Mesendoderm (in vitro differentiated cells): Measurements from ENCODE around the gene ENTHD1.

ENCODE experiments used
- DNase-seq: peaks from one replicate; pipeline ENCODE4 v3.0.0; 2013
- H2AK5ac ChIP-seq: 2 replicates; pipeline ENCODE4 v1.6.1; 2013; ENCODE audit warnings: low read length, inconsistent platforms
- H2BK120ac ChIP-seq: 2 replicates; pipeline ENCODE4 v1.6.1; 2013; ENCODE audit warnings: low read depth, mild to moderate bottlenecking, low read length, moderate library complexity, mixed read lengths
- H2BK15ac ChIP-seq: replicated peaks from 2 replicates; pipeline ENCODE4 v1.6.1; 2013; ENCODE audit warnings: low read depth, mild to moderate bottlenecking, moderate library complexity
- H2BK5ac ChIP-seq: 2 replicates; pipeline ENCODE4 v1.6.1; 2013; ENCODE audit warnings: low read length, inconsistent platforms
- H3K18ac ChIP-seq: 2 replicates; pipeline ENCODE4 v1.6.1; 2013; ENCODE audit warnings: mild to moderate bottlenecking, low read length, mixed read lengths
- H3K23ac ChIP-seq: one replicate; pipeline ENCODE4 v1.6.1; 2013; ENCODE audit warnings: low read length
- H3K27ac ChIP-seq: 2 replicates; pipeline ENCODE4 v1.5.1; 2013; ENCODE audit warnings: low read depth, mild to moderate bottlenecking, inconsistent platforms, low read length, moderate library complexity
- H3K27me3 ChIP-seq: 2 replicates; pipeline ENCODE4 v1.6.1; 2013; ENCODE audit warnings: low read length, control low read depth, mild to moderate bottlenecking, inconsistent platforms; ENCODE audit not compliant: insufficient read depth, poor library complexity
- H3K36me3 ChIP-seq: 2 replicates; pipeline ENCODE4 v1.6.1; 2013; ENCODE audit warnings: low read length, inconsistent platforms; ENCODE audit not compliant: control insufficient read depth, insufficient read depth
- H3K4ac ChIP-seq: one replicate; pipeline ENCODE4 v1.6.1; 2013; ENCODE audit warnings: low read depth, mild to moderate bottlenecking, low read length, moderate library complexity
- H3K4me1 ChIP-seq: 2 replicates; pipeline ENCODE4 v1.6.1; 2013; ENCODE audit warnings: low read depth, low read length, inconsistent platforms; ENCODE audit not compliant: control insufficient read depth
- H3K4me2 ChIP-seq: 2 replicates; pipeline ENCODE4 v1.6.1; 2013; ENCODE audit warnings: low read length
- H3K4me3 ChIP-seq: 2 replicates; pipeline ENCODE4 v1.5.1; 2013; ENCODE audit warnings: mild to moderate bottlenecking, low read length
- H3K56ac ChIP-seq: one replicate; pipeline ENCODE4 v1.6.1; 2013; ENCODE audit warnings: low read length
- H3K79me1 ChIP-seq: 2 replicates; pipeline ENCODE4 v1.6.1; 2013; ENCODE audit warnings: low read length, inconsistent platforms
- H3K79me2 ChIP-seq: 2 replicates; pipeline ENCODE4 v1.6.1; 2013; ENCODE audit warnings: mild to moderate bottlenecking, low read length; ENCODE audit not compliant: control insufficient read depth, insufficient read depth
- H3K9ac ChIP-seq: 2 replicates; pipeline ENCODE4 v1.6.1; 2013; ENCODE audit warnings: low read length, inconsistent platforms
- H4K5ac ChIP-seq: one replicate; pipeline ENCODE4 v1.6.1; 2013; ENCODE audit warnings: low read length
- H4K8ac ChIP-seq: one replicate; pipeline ENCODE4 v1.6.1; 2013; ENCODE audit warnings: low read depth, mild to moderate bottlenecking, control low read depth, low read length, moderate library complexity
- WGBS: extraction: QIAGEN DNeasy Blood & Tissue Kit; methylation state at CpG from one replicate; pipeline ENCODE4 v1.1.7; 2013; ENCODE audit warnings: low lambda C conversion rate, missing lambda C conversion rate; ENCODE audit not compliant: insufficient coverage; ENCODE audit errors: extremely low coverage; 5-methylcytosine and 5-hydroxymethylcytosine counted together

ENTHD1 gene

DNA sequence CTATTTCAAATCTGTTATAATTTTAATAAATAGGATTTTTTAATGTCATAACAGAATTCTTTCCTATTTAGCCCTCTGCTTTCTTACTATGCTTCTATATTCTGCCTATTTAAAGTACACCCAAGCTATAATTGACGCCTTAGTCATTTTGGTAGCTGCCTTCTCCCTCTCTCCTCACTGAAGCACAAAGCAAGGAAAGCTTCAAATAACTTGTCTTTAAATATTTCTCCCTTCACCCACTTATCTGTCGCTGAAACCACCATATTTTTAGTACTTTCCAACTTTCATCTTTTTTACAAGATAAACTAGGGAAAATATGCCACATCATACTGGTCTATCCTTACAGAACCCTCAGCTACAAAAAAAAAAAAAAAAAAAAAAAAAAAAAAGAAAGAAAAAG lies 127.9 kb downstream of the ENTHD1 start:
- Histone ChIP-seq H3K4me1 (no peaks in the 10 kb centered on the region), H4K5ac (no peak overlapping the region), H3K4ac (no peak overlapping the region), H2BK5ac (no peak overlapping the region), H3K4me3 (no peak overlapping the region), H3K27ac (no peak overlapping the region), H2BK15ac (no peak overlapping the region), H2BK120ac (no peak overlapping the region), H3K79me1 (no peaks in the 10 kb centered on the region), H3K36me3 (no peaks in the 10 kb centered on the region), H3K79me2 (no peaks in the 10 kb centered on the region), H3K18ac (no peak overlapping the region), H3K4me2 (no peak overlapping the region), H3K56ac (no peak overlapping the region), H2AK5ac (no peak overlapping the region), H3K23ac (no peak overlapping the region), H3K27me3 (no peaks in the 10 kb centered on the region), H4K8ac (no peak overlapping the region), H3K9ac (no peak overlapping the region)
- WGBS, result no CpG with 5 or more reads among the region's 2 CpGs
- DNase-seq, result no peak

DNA sequence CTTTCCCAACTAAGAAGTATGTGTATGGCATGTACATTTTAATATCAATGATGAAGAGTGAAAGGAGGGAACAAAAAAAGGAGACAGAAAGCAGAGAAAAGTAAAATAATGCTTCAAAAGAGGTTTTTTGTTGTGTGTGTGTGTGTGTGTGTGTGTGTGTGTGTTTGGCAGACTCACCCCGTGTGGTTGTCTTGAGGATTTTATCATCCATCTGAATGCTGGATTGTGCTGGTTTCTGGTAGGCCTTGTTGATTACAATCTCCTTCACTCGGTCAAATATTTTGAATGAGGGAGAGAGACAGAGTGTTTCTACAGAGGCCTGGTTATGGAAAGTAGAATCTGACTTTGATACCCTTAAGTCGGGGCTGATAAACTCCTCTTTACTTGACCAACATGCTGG lies 128.5 kb downstream of the ENTHD1 start:
- Histone ChIP-seq H3K4me2 (no peak overlapping the region), H3K4ac (no peak overlapping the region), H3K18ac (no peak overlapping the region), H3K79me1 (no peaks in the 10 kb centered on the region), H3K79me2 (no peaks in the 10 kb centered on the region), H2BK5ac (no peak overlapping the region), H3K27me3 (no peaks in the 10 kb centered on the region), H4K5ac (no peak overlapping the region), H3K9ac (no peak overlapping the region), H2BK120ac (no peak overlapping the region), H3K23ac (no peak overlapping the region), H3K36me3 (no peaks in the 10 kb centered on the region), H2BK15ac (no peak overlapping the region), H3K27ac (no peak overlapping the region), H3K4me3 (no peak overlapping the region), H3K56ac (no peak overlapping the region), H4K8ac (no peak overlapping the region), H3K4me1 (no peaks in the 10 kb centered on the region), H2AK5ac (no peak overlapping the region)
- DNase-seq, result peak; percentile 8
- no CpG with 5 or more reads among the region's 3 CpGs for WGBS

DNA sequence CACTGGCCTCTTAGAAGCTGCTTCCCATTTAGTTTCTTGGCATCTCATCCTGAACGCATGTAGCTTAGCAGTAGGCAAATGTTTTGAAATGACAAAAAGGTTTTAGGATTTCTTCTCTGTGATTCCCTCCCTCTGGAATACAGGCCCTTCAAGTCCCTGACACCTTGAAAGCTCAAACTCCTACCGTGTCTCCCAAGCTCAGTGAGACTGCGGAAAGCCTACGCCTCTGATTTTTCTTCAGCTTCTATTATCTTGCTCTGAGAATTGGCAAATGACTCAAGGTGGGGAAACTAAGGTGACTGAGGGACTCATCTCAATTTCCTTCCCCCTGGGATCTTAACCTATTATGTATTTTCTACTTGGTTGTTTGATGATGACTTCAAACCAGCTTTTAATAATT lies 130.3 kb downstream of the ENTHD1 start:
- H2BK15ac ChIP-seq, result no peak overlapping the region
- no peak overlapping the region for H2BK120ac ChIP-seq
- H3K79me2 ChIP-seq, result no peaks in the 10 kb centered on the region
- no peak overlapping the region for H3K4ac ChIP-seq
- no peak overlapping the region for H3K23ac ChIP-seq
- no peak overlapping the region for H2BK5ac ChIP-seq
- no peak overlapping the region for H2AK5ac ChIP-seq
- H3K9ac ChIP-seq, result no peak overlapping the region
- H3K27me3 ChIP-seq, result no peaks in the 10 kb centered on the region
- no peak for DNase-seq
- no peaks in the 10 kb centered on the region for H3K79me1 ChIP-seq
- H3K4me1 ChIP-seq, result no peaks in the 10 kb centered on the region
- WGBS, result no CpG with 5 or more reads among the region's 4 CpGs
- no peak overlapping the region for H3K56ac ChIP-seq
- H3K4me2 ChIP-seq, result no peak overlapping the region
- no peak overlapping the region for H3K18ac ChIP-seq
- no peak overlapping the region for H4K8ac ChIP-seq
- H4K5ac ChIP-seq, result no peak overlapping the region
- H3K27ac ChIP-seq, result no peak overlapping the region
- H3K4me3 ChIP-seq, result no peak overlapping the region
- H3K36me3 ChIP-seq, result no peaks in the 10 kb centered on the region

- no peak overlapping the region for H3K4ac ChIP-seq
- no CpG with 5 or more reads among the region's 2 CpGs for WGBS
- no peak overlapping the region for H2BK120ac ChIP-seq
- H3K56ac ChIP-seq, result no peak overlapping the region
- H3K9ac ChIP-seq, result no peak overlapping the region
- H3K36me3 ChIP-seq, result no peaks in the 10 kb centered on the region
- H3K23ac ChIP-seq, result no peak overlapping the region
- H4K8ac ChIP-seq, result no peak overlapping the region
- H4K5ac ChIP-seq, result no peak overlapping the region
- no peak overlapping the region for H2BK15ac ChIP-seq
- no peak for DNase-seq
- no peaks in the 10 kb centered on the region for H3K4me1 ChIP-seq
- no peak overlapping the region for H3K27ac ChIP-seq
- H3K18ac ChIP-seq, result no peak overlapping the region
- H3K27me3 ChIP-seq, result peaks cover 1% of the 10 kb centered on the region
- no peaks in the 10 kb centered on the region for H3K79me1 ChIP-seq
- H3K4me3 ChIP-seq, result no peak overlapping the region
- H2BK5ac ChIP-seq, result no peak overlapping the region
- H2AK5ac ChIP-seq, result no peak overlapping the region
- no peak overlapping the region for H3K4me2 ChIP-seq
- no peaks in the 10 kb centered on the region for H3K79me2 ChIP-seq
These were observed 142.8 kb downstream of the ENTHD1 start for GRCh38 chr22:39750759-39751158.

GRCh38 chr22:39748877-39749276 lies 144.7 kb downstream of the ENTHD1 start:
- Histone ChIP-seq H2AK5ac (no peak overlapping the region), H2BK5ac (no peak overlapping the region), H3K4me3 (no peak overlapping the region), H3K23ac (no peak overlapping the region), H2BK15ac (no peak overlapping the region), H3K4me2 (no peak overlapping the region), H3K9ac (no peak overlapping the region), H3K56ac (no peak overlapping the region), H3K4ac (no peak overlapping the region), H3K79me1 (no peaks in the 10 kb centered on the region), H4K5ac (no peak overlapping the region), H3K27ac (no peak overlapping the region), H3K4me1 (no peaks in the 10 kb centered on the region), H2BK120ac (no peak overlapping the region), H3K27me3 (peaks cover 1% of the 10 kb centered on the region), H3K79me2 (no peaks in the 10 kb centered on the region), H3K18ac (no peak overlapping the region), H4K8ac (no peak overlapping the region), H3K36me3 (no peaks in the 10 kb centered on the region)
- WGBS, result no CpG with 5 or more reads among the region's 3 CpGs
- DNase-seq, result no peak

DNA sequence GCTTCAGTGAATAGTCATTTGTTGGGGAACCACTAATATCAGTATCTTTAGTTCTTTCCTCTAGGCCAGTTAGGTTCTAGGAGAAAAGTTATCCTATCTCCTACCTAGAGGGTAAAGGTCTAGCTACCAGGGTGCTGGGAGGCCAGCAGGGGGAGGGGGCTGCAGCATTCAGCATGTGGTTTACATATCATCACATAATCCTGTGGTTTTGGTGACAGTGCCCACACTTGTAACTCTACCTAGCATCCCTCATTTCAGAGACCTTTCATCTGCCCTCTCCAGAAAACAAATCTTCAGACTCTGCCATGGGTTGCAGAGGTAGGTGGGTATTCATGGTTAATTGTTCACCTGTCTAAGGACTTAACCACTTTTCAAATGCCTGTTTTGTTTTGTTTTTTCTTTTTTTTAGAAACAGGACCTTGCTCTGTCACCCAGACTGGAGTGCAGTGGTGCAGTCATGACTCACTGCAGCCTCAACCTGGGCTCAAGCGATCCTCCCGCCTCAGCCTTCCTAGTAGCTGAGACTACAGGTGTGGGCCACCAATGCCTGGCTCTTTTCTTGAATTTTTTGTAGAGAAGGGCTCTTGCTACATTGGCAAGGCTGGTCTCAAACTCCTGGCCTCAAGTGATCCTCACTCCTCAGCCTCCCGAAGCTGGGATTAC lies 146.8 kb downstream of the ENTHD1 start:
- H3K36me3 ChIP-seq, result no peaks in the 10 kb centered on the region
- H2AK5ac ChIP-seq, result no peak overlapping the region
- no peak overlapping the region for H2BK5ac ChIP-seq
- no peak overlapping the region for H4K5ac ChIP-seq
- H2BK15ac ChIP-seq, result no peak overlapping the region
- no peak overlapping the region for H3K4me2 ChIP-seq
- no peak overlapping the region for H3K27ac ChIP-seq
- no peaks in the 10 kb centered on the region for H3K4me1 ChIP-seq
- no peaks in the 10 kb centered on the region for H3K79me1 ChIP-seq
- H3K18ac ChIP-seq, result no peak overlapping the region
- H3K9ac ChIP-seq, result no peak overlapping the region
- H3K4me3 ChIP-seq, result no peak overlapping the region
- no peak for DNase-seq
- H4K8ac ChIP-seq, result no peak overlapping the region
- H3K79me2 ChIP-seq, result no peaks in the 10 kb centered on the region
- H3K23ac ChIP-seq, result no peak overlapping the region
- WGBS, result no CpG with 5 or more reads among the region's 3 CpGs
- no peak overlapping the region for H3K56ac ChIP-seq
- no peak overlapping the region for H3K4ac ChIP-seq
- H2BK120ac ChIP-seq, result no peak overlapping the region
- H3K27me3 ChIP-seq, result peaks cover 1% of the 10 kb centered on the region
